Neuronal stem cell (in vitro differentiated cells): ENCODE measurements around the gene TMEM163.
A peak's percentile ranks its signal among the peaks of the same experiment; 100 is the strongest.

Experiments used
- DNase-seq: peaks from one replicate; pipeline ENCODE4 v3.0.0-alpha.2; 2013; ENCODE audit warnings: low spot score
- H2AFZ ChIP-seq: one replicate; pipeline ENCODE4 v1.6.1; 2013; ENCODE audit warnings: mild to moderate bottlenecking, low read length, inconsistent platforms
- H2AK5ac ChIP-seq: 2 replicates; pipeline ENCODE4 v1.6.1; 2013; ENCODE audit warnings: low read depth, mild to moderate bottlenecking, inconsistent platforms, low read length, moderate library complexity, mixed read lengths
- H2BK120ac ChIP-seq: 2 replicates; pipeline ENCODE4 v1.6.1; 2013; ENCODE audit warnings: low read depth, mild to moderate bottlenecking, inconsistent platforms, low read length, moderate library complexity, mixed read lengths
- H2BK12ac ChIP-seq: one replicate; pipeline ENCODE4 v1.6.1; 2013; ENCODE audit warnings: low read length, inconsistent platforms
- H2BK15ac ChIP-seq: 2 replicates; pipeline ENCODE4 v1.6.1; 2013; ENCODE audit warnings: mild to moderate bottlenecking, low read length, inconsistent platforms, mixed read lengths
- H2BK5ac ChIP-seq: one replicate; pipeline ENCODE4 v1.6.1; 2013; ENCODE audit warnings: inconsistent platforms, mild to moderate bottlenecking, low read length, moderate library complexity
- H3K14ac ChIP-seq: one replicate; pipeline ENCODE4 v1.6.1; 2013; ENCODE audit warnings: low read length, inconsistent platforms
- H3K18ac ChIP-seq: 2 replicates; pipeline ENCODE4 v1.6.1; 2013; ENCODE audit warnings: low read length, inconsistent platforms
- H3K23ac ChIP-seq: 2 replicates; pipeline ENCODE4 v1.6.1; 2013; ENCODE audit warnings: low read depth, mild to moderate bottlenecking, mixed read lengths, low read length, inconsistent platforms; ENCODE audit not compliant: poor library complexity
- H3K27ac ChIP-seq: replicated peaks from 3 replicates; pipeline ENCODE4 v1.5.1; 2013; ENCODE audit warnings: low read length, inconsistent platforms
- H3K27me3 ChIP-seq, 3 experiments: 2 replicates each; pipeline ENCODE4 v1.6.1; 2013; ENCODE audit warnings: low read length in 3 of 3, mild to moderate bottlenecking in 2 of 3, inconsistent platforms in 1 of 3, low read depth in 1 of 3, mixed read lengths in 1 of 3, moderate library complexity in 1 of 3; ENCODE audit not compliant: control insufficient read depth in 3 of 3, insufficient read depth in 3 of 3
- H3K36me3 ChIP-seq, 2 donors: replicated peaks in 1 of 2; 2 replicates each; pipeline ENCODE4 v1.6.1; 2013; ENCODE audit warnings: low read length in 2 of 2; ENCODE audit not compliant: control insufficient read depth in 2 of 2, insufficient read depth in 2 of 2
- H3K4ac ChIP-seq: 2 replicates; pipeline ENCODE4 v1.6.1; 2013; ENCODE audit warnings: inconsistent platforms, mild to moderate bottlenecking, low read length, moderate library complexity
- H3K4me1 ChIP-seq, 2 donors: 1 replicate in 1 of 2; 2 replicates in 1 of 2; pipeline ENCODE4 v1.6.1; 2013; ENCODE audit warnings: low read length in 2 of 2, low read depth in 1 of 2; ENCODE audit not compliant: control insufficient read depth in 2 of 2, insufficient read depth in 1 of 2
- H3K4me2 ChIP-seq: one replicate; pipeline ENCODE4 v1.6.1; 2013; ENCODE audit warnings: mild to moderate bottlenecking, low read length, inconsistent platforms; ENCODE audit not compliant: insufficient read depth, poor library complexity, severe bottlenecking
- H3K4me3 ChIP-seq, 2 donors: 2 replicates each; pipeline ENCODE4 v1.5.1; 2013; ENCODE audit warnings: low read length in 2 of 2, mild to moderate bottlenecking in 2 of 2, inconsistent platforms in 1 of 2, moderate library complexity in 1 of 2
- H3K79me1 ChIP-seq: one replicate; pipeline ENCODE4 v1.6.1; 2013; ENCODE audit warnings: low read depth, mild to moderate bottlenecking, inconsistent platforms, low read length, moderate library complexity
- H3K9ac ChIP-seq: one replicate; pipeline ENCODE4 v1.6.1; 2013; ENCODE audit warnings: mild to moderate bottlenecking, low read depth, low read length, inconsistent platforms; ENCODE audit not compliant: poor library complexity
- H3K9me3 ChIP-seq, 2 donors: replicated peaks in 1 of 2; 2 replicates each; pipeline versions ENCODE3 to v1.6.1; 2013; ENCODE audit warnings: low read length in 2 of 2, mild to moderate bottlenecking in 2 of 2, inconsistent platforms in 1 of 2, low read depth in 1 of 2, mixed read lengths in 1 of 2, moderate library complexity in 1 of 2; ENCODE audit not compliant: control insufficient read depth in 2 of 2, insufficient read depth in 1 of 2
- H4K8ac ChIP-seq: one replicate; pipeline ENCODE4 v1.6.1; 2013; ENCODE audit warnings: low read depth, mild to moderate bottlenecking, inconsistent platforms, low read length, moderate library complexity
- H4K91ac ChIP-seq: one replicate; pipeline ENCODE4 v1.6.1; 2013; ENCODE audit warnings: low read length, low read depth, mild to moderate bottlenecking, inconsistent platforms; ENCODE audit not compliant: poor library complexity
- WGBS, 2 donors: extraction: QIAGEN DNeasy Blood & Tissue Kit; methylation state at CpG; one replicate each; pipeline ENCODE4 v1.1.7; 2013; ENCODE audit warnings: missing lambda C conversion rate in 2 of 2, mixed read lengths in 1 of 2; ENCODE audit not compliant: insufficient read length in 2 of 2, insufficient replicate concordance in 1 of 2; ENCODE audit errors: extremely low coverage in 2 of 2; 5-methylcytosine and 5-hydroxymethylcytosine counted together

Gene TMEM163

GRCh38 chr2:134468164-134468563, 250.6 kb downstream of the TMEM163 start:
- Histone ChIP-seq H3K36me3 (no peaks in the 10 kb centered on the region), H3K4me3 (no peak overlapping the region)

GRCh38 chr2:134466141-134466540, 252.7 kb downstream of the TMEM163 start:
- no peak overlapping the region for H3K4ac ChIP-seq
- H4K91ac ChIP-seq = no peak overlapping the region
- H2BK120ac ChIP-seq = no peak overlapping the region
- H3K79me1 ChIP-seq = no peaks in the 10 kb centered on the region
- no peak overlapping the region for H4K8ac ChIP-seq
- no peak overlapping the region for H3K4me2 ChIP-seq
- WGBS, 2 donors = no CpG with 5 or more reads among the region's 3 CpGs
- no peaks in the 10 kb centered on the region for H3K36me3 ChIP-seq
- no peaks in the 10 kb centered on the region for H3K4me1 ChIP-seq
- no peaks in the 10 kb centered on the region for H3K9me3 ChIP-seq
- no peak overlapping the region for H3K9ac ChIP-seq
- H2AK5ac ChIP-seq = no peak overlapping the region
- H3K14ac ChIP-seq = no peak overlapping the region
- H2BK15ac ChIP-seq = no peak overlapping the region
- no peak overlapping the region for H2BK12ac ChIP-seq
- H3K27me3 ChIP-seq = no peaks in the 10 kb centered on the region
- H3K18ac ChIP-seq = no peak overlapping the region
- no peak overlapping the region for H3K23ac ChIP-seq
- no peak for DNase-seq
- no peak overlapping the region for H3K4me3 ChIP-seq
- no peak overlapping the region for H2AFZ ChIP-seq
- H3K27ac ChIP-seq = no peak overlapping the region
- H2BK5ac ChIP-seq = no peak overlapping the region

More at GRCh38 chr2:134468164-134468563, 250.6 kb downstream of the TMEM163 start:
- no peak for DNase-seq
- Histone ChIP-seq H3K9me3 (no peaks in the 10 kb centered on the region), H2BK5ac (no peak overlapping the region), H3K14ac (no peak overlapping the region), H3K4ac (no peak overlapping the region), H3K4me1 (no peaks in the 10 kb centered on the region), H3K27ac (no peak overlapping the region), H2BK12ac (no peak overlapping the region), H2AK5ac (no peak overlapping the region), H3K27me3 (no peaks in the 10 kb centered on the region), H3K9ac (no peak overlapping the region), H2AFZ (no peak overlapping the region), H2BK120ac (no peak overlapping the region), H3K4me2 (no peak overlapping the region), H4K8ac (no peak overlapping the region), H3K18ac (no peak overlapping the region), H3K23ac (no peak overlapping the region), H3K79me1 (no peaks in the 10 kb centered on the region), H2BK15ac (no peak overlapping the region), H4K91ac (no peak overlapping the region)
- WGBS, 2 donors = no CpG with 5 or more reads among the region's 2 CpGs

- no peak overlapping the region for H3K18ac ChIP-seq
- H3K4me2 ChIP-seq = no peak overlapping the region
- no peak overlapping the region for H4K8ac ChIP-seq
- H3K14ac ChIP-seq = no peak overlapping the region
- no peaks in the 10 kb centered on the region for H3K36me3 ChIP-seq
- H3K9me3 ChIP-seq = no peaks in the 10 kb centered on the region
- H3K23ac ChIP-seq = no peak overlapping the region
- no peak overlapping the region for H3K4me3 ChIP-seq
- no peak overlapping the region for H2AFZ ChIP-seq
- no peak overlapping the region for H3K9ac ChIP-seq
- no peak overlapping the region for H2BK15ac ChIP-seq
- WGBS, 2 donors = 100% methylated on average over 1 of the region's 6 CpGs; no CpG with 5 or more reads in 1 of the 2 donors
- H3K27ac ChIP-seq = no peak overlapping the region
- H3K4me1 ChIP-seq = peaks cover 0 to 4% of the 10 kb centered on the region in 2 donors
- no peak overlapping the region for H3K4ac ChIP-seq
- no peak overlapping the region for H2BK120ac ChIP-seq
- no peaks in the 10 kb centered on the region for H3K27me3 ChIP-seq
- no peak for DNase-seq
- no peak overlapping the region for H2BK5ac ChIP-seq
- H2AK5ac ChIP-seq = no peak overlapping the region
- no peaks in the 10 kb centered on the region for H3K79me1 ChIP-seq
- no peak overlapping the region for H4K91ac ChIP-seq
- no peak overlapping the region for H2BK12ac ChIP-seq
Measured at GRCh38 chr2:134465228-134466105, 253.3 kb downstream of the TMEM163 start.

- no peak for DNase-seq
- no peak overlapping the region for H3K4me2 ChIP-seq
- H4K8ac ChIP-seq = no peak overlapping the region
- H3K79me1 ChIP-seq = no peaks in the 10 kb centered on the region
- no peak overlapping the region for H2BK5ac ChIP-seq
- no peak overlapping the region for H4K91ac ChIP-seq
- H3K18ac ChIP-seq = peak overlapping the region; percentile 20
- no peaks in the 10 kb centered on the region for H3K36me3 ChIP-seq
- H3K14ac ChIP-seq = no peak overlapping the region
- no CpG with 5 or more reads among the region's 7 CpGs for WGBS, 2 donors
- H2BK12ac ChIP-seq = no peak overlapping the region
- H3K4me3 ChIP-seq = no peak overlapping the region
- H2AFZ ChIP-seq = no peak overlapping the region
- no peak overlapping the region for H3K4ac ChIP-seq
- peak overlapping the region; percentile 24 for H2BK15ac ChIP-seq
- H3K23ac ChIP-seq = no peak overlapping the region
- H3K4me1 ChIP-seq = peaks cover 0 to 6% of the 10 kb centered on the region in 2 donors
- no peak overlapping the region for H3K27ac ChIP-seq
- H3K27me3 ChIP-seq = no peaks in the 10 kb centered on the region
- peak overlapping the region; percentile 44 for H3K9ac ChIP-seq
- H2AK5ac ChIP-seq = no peak overlapping the region
- no peak overlapping the region for H2BK120ac ChIP-seq
- H3K9me3 ChIP-seq = no peaks in the 10 kb centered on the region
Measured at GRCh38 chr2:134463699-134464022, 255.1 kb downstream of the TMEM163 start.
